Stimulated activated CD4-positive, alpha-beta T cell treated with anti-CD3 and anti-CD28 coated beads, Interleukin-2, amount 100 ng/mL, for 48 hours (primary cell): Measurements from ENCODE around the gene CPM.

Experiments used
- DNase-seq, 2 donors: peaks; one replicate each; pipeline ENCODE4 v3.0.0-alpha.2; 2020

Gene CPM

GRCh38 chr12:68903511-68903910, 29.5 kb downstream of the CPM start:
- DNase-seq, result no peak

DNA sequence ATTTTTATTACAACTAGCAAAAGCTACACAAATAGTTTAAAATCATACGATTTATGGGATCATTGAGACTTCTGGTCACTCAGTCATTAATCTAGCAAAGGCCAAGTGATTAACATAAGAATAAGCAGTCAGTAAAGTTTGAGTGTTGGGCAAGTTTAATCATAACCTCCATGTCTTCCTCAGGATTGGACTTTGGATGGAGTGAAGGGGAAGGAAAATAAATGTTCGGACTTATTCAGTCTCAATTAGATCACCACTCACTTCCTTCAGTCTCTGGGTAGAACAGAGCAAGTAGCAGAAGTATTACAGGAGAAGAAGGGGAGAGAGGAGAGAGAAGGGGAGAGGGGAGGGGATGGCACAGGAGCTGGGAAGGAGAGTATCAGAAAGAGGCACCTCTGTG, 31.4 kb downstream of the CPM start:
- no peak for DNase-seq

DNA sequence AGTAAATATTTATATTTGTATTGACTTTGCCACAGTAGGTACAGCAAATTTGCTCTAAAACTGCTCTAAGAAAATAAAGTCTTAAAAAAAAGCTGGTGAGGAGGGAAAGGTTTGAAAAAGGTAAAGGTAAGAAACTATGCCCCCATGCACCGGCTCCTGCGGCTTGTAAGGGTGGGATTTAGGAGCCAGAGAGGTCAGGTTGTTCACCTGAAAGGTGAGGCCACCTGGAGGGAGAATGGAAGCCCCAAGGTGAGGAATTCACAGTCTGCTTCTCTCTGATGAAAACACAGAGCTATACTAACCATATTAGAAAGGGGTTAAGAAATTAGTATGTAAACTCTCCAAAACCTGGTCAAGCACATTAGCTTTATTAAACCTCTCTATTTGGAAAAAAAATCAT, 31.8 kb downstream of the CPM start:
- no peak for DNase-seq

GRCh38 chr12:68900241-68900640, 32.7 kb downstream of the CPM start:
- DNase-seq, result no peak

DNA sequence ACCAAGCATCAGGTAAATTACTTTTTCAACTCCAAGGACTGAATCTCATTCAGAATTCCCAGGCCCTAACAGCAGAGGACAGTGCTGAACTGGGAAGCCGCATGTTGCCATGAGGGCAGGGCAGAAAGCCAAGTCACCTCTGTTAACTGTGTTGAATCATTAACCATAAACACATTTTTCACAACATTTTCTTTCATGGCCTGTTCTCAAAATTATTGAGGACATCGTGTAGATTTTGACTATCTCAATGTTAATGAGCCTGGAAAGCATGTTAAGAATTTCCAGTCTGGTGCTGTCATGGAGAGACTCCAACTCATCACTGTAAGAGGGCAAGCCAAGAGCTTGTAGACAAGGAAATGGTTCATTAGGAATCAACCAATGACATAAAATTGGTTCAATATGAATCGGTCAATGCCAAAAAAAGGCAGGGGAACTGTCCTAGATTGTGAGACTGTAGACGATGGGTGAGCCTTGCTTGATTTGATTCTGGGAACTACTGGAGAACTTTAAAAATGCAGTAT, 33.7 kb downstream of the CPM start:
- DNase-seq, result no peak

DNA sequence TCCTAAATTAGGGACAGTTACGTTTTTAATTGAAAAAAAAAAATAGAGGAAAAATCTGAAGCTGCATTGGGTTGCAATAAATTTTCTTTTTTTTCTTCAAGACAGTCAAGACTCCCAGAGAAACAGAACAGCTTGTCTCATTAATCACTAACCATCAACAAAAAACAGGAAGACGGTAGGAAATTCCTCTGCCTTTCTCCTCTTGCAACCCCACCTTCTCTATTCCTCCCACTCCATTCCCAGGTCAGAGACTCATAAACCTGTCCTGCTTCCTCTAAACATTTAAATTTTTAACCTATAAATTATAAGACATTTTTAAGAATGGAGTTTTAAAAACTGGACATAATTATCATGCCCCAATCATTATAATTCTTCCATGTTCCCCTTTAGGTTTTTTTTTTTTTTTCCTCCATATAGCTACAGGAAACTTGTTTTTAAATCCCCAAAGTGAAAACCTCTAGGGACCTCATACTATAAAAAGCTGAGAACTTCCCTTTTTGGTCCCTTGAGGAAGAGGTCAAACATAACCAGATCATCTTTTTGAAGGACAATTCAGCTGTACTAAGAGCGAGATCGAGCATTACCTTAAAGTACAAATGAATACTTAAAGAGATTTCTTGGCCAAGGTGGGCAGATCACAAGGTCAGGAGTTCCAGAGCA, 36.0 kb downstream of the CPM start:
- DNase-seq, result no peak

DNA sequence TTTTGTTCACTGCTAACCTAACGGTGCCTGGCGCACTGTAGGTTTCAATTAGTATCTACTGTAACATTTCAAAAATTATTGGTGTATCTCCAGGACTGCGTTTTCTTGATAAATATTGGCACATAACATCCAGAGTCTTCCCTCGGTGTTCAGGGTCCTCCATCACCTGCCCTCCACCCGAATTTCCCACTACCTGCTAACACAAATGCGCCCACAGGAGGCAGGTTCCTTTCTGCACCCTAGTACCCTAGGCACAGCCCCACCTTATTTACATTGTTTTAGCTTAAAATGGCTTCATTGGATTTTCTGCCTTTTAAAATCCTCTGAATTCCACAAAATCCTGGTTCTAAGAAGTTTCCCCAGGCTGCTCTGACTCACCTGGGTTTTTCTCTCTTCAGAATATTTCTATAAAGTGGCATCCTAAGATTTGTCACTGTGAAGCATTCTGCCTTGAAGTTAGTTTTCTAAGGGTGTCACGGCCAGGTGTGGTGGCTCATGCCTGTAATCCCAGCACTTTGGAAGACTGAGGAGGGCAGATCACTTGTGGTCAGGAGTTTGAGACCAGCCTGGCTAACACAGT, 38.6 kb downstream of the CPM start:
- DNase-seq, result no peak

DNA sequence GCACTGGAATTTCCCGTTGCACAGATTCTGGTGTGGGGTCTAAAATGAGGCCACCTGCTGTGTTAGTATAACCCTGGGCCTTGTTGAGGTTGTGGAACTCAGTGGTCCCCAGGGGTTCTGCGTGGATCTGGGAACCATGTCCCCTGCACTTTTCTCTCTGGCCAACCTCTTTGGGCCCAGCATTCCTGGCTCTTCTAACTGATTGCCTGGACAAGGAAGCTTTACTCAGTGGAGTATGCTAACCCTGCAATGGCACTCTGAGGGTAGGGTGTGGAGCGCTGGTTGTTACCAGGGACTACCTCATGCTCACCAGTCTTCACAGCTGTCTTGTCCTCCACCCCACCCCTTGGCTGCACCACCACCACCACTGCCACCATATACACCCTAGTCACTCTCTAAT, 39.2 kb downstream of the CPM start:
- no peak for DNase-seq

DNA sequence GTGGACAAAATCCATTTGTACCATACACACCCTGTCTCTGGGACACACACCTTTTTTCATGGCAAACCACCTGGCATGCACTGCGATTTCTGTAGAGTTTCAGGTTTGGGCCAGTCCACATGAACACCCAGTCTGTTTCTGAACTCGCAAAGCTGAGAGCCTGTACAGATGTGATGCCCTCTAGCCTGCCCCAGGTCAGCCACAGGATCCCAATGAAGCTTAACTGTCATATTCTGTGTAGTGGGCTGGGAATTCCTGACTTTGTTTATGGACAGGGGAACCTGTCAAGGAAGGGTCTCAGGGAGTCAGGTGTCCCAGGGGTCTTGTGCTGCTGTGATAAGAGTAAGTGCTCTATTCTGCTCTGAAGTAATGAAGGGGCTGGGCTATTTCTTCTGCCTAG, 39.8 kb downstream of the CPM start:
- DNase-seq, result no peak

DNA sequence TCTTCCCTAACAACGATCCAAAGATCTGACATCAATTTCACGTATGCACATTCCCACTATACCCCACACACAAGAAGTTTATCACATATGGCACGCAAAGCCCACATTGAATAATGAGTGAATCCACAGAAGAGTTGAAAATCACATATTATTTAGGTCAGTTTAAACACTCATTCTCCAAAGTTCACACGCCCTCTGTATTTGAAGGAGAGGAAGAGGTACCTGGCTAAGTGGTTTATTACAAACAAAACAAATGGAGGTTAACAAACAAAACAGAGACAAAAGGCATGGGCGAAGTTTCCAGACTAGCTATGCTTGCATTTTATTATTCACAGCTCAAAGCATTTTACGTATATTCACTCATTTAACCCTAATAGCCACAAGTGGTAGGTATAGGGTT, 41.8 kb downstream of the CPM start:
- DNase-seq, result no peak

GRCh38 chr12:68890701-68891113, 42.3 kb downstream of the CPM start:
- DNase-seq, result no peak

- no peak for DNase-seq
These were observed 44.7 kb downstream of the CPM start for GRCh38 chr12:68888243-68888642.

GRCh38 chr12:68887641-68888040, 45.3 kb downstream of the CPM start:
- DNase-seq, result no peak

DNA sequence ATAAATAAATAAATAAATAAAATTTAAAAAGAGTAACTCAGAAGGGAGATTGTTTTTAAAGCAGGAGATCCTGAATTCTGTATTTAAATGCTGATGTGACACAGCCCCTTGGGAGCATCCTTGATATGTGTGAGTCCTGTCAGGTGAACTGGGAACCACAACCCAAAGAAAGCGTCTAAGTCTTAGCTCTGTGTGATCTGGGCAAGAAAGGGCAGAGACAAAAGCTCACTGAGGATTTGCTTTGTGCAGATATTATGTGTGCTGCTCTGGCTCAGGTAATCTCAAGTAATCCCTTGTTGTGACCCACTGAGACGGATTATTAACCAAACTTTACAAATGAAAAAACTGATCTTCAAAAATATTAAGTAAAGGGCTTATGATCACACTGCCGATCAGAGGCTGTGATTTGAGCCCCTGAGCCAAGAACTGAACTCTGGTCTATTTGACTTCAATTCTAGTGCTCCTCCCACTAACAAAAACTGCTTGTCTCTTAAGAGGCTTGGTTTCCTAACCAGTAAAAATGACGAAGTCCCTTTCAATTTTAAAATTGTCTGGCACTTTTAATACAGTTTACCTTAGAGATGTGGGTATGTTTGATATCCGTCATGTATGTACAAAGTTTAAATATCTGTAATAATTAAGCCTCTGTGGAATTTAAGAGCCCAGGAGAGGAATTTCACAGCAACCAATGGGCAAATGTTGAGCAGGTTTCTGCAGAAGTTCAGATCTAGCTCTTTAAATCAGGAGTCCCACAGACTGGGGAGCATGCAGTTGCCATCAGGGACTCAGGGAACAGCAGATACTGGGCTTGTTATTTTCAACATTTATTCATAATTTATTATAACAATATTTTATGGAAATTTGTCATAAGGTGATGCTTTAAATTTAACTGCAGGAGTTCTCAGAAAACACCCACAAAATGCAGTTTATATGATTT, 46.1 kb downstream of the CPM start:
- DNase-seq, result no peak

GRCh38 chr12:68885381-68885780, 47.6 kb downstream of the CPM start:
- DNase-seq, result no peak

DNA sequence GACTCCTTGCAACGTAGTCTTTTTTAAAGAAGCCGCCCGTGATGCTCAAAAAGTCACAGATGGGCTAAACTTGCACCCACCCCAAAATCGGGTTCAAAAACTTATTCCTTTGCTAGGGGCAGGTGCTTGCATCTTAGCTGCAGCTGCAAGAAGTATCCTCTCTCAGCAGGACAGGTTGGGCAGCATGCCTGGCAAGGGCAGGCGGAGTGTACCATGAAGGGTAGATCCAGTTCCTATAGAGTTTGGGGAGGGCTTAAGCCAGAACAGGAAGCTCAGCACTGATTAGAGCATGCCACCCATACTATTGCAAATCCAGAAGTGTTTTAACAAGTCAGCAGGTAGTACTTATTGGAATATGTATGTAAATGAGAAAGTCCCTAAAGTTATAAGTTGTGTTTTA, 48.7 kb downstream of the CPM start:
- DNase-seq, result no peak

GRCh38 chr12:68883151-68883550, 49.8 kb downstream of the CPM start:
- DNase-seq, result no peak

DNA sequence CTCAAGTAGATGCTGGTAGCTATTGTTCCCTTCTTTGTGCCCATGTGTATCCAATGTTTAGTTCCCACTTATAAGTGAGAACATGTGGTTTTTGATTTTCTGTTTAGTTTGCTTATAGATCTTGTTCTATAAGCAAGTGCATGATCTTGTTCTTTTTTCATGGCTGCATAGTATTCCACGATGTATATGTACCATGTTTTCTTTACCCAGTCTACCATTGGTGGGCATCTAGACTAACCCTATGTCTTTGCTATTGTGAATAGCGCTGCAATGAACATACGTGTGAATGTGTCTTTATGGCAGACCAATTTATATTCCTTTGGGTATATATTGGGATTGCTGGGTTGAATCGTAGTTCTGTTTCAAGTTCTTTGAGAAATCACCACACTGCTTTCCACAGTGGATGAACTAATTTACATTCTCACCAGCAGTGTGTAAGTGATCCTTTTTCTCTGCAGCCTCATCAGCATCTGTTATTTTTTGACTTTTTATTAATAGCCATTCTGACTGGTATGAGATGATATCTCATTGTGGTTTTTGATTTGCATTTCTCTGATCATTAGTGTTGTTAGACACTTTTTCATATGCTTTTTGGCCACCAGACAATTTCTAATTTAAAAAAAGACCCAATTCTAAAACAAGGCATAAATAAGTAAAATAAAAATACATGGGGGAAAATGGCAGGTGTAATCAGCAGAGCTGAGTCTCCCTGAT, 50.6 kb downstream of the CPM start:
- DNase-seq, result no peak

DNA sequence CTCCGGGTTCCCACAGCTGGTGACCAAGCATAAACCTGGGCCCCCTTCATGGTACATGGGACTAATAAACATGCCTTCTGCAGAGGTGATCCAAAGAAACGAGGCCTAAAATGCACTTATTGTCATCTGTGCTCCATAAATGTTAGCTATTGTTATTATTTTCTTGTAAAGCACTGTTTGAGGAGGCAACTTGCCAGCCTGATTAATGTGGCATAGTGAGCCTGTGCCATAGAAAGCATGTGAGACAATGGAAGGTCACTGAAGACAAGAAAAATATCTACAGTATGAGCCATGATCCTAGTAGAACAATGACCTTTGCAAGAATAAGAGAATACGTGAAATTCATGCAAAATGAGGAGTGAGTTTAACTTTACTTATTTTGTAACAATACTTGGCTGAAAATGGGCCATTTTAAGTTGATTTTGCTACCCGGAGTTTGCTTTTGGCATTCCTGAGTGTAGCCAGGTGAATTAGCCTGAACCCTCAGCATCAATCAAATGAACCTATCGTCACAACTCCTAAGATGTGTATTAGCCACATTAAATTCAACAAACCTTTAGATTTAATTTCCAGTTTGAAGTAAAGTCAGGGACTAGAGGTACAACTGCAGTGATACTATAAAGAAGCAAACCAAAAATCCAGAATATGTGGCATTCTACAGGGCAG, 52.2 kb downstream of the CPM start:
- no peak for DNase-seq

GRCh38 chr12:68878846-68879245, 54.1 kb downstream of the CPM start:
- DNase-seq, result no peak

DNA sequence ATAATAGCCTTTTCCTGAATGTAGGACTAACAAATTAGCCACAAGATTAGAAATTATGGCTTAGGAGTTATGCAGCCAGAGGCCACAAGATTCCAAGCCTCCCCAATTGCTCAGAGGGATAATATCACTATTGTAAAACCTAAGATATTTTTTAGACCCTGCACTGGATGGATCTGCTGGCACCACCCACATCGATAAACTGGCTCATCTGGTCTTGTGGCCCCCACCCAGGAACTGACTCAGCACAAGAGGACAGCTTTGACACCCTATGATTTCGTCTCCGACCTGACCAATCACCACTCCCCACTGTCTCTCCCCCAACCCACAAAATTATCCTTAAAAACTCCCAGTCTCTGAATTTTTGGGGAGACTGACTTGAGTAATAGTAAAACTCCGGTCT, 54.7 kb downstream of the CPM start:
- no peak for DNase-seq

- DNase-seq, result no peak
These were observed 55.4 kb downstream of the CPM start for GRCh38 chr12:68877583-68877982.

GRCh38 chr12:68876461-68876860, 56.5 kb downstream of the CPM start:
- DNase-seq, result no peak
